Type B pancreatic cell (in vitro differentiated cells): ENCODE results near the gene LGALS1. TPM values are rescaled to one million over a fixed set of nuclear protein-coding genes. Genes with fewer than 3 reads are reported as not detected.

Experiments used
- DNase-seq: peaks from one replicate; pipeline ENCODE4 v3.0.0; 2021; ENCODE audit warnings: mixed read lengths; ENCODE audit not compliant: unreplicated experiment; ENCODE audit errors: extremely low spot score
- H3K27ac Mint-ChIP-seq: 2 replicates; pipeline ENCODE4 v1.8.0; 2021; ENCODE audit warnings: mild to moderate bottlenecking, mixed read lengths
- H3K27me3 Mint-ChIP-seq: 2 replicates; pipeline ENCODE4 v1.8.0; 2021; ENCODE audit warnings: mixed read lengths
- H3K36me3 Mint-ChIP-seq: 2 replicates; pipeline ENCODE4 v1.8.0; 2021; ENCODE audit warnings: mixed read lengths
- H3K4me1 Mint-ChIP-seq: one replicate; pipeline ENCODE4 v1.8.0; 2021; ENCODE audit warnings: mixed read lengths; ENCODE audit not compliant: unreplicated experiment
- H3K4me3 Mint-ChIP-seq: 2 replicates; pipeline ENCODE4 v1.8.0; 2021; ENCODE audit warnings: mild to moderate bottlenecking, mixed read lengths
- H3K9me3 Mint-ChIP-seq: 2 replicates; pipeline ENCODE4 v1.8.0; 2021; ENCODE audit warnings: mixed read lengths
- CTCF ChIP-seq: fragments of 200-600 bp; sonication (generic); conservative IDR thresholded peaks from 2 replicates; pipeline ENCODE4 v1.5.0; 2021; ENCODE audit warnings: antibody characterized with exemption, mild to moderate bottlenecking
- total RNA-seq: library from RNA; stranded (reverse); gene quantifications from 2 replicates; pipeline ENCODE4 v1.2.1, GENCODE V29; 2021; ENCODE audit warnings: low replicate concordance

Gene LGALS1
- total RNA-seq, 1 donor from 2014 or later: 235 TPM

GRCh38 chr22:37669586-37669985 lies 5.8 kb upstream of the LGALS1 start:
- Mint-ChIP-seq H3K27ac (no peak overlapping the region), H3K27me3 (no peaks in the 10 kb centered on the region), H3K4me1 (peaks cover 9% of the 10 kb centered on the region), H3K9me3 (no peaks in the 10 kb centered on the region), H3K36me3 (peaks cover 6% of the 10 kb centered on the region), H3K4me3 (no peak overlapping the region)
- TF ChIP-seq CTCF: no peak
- DNase-seq: no peak

DNA sequence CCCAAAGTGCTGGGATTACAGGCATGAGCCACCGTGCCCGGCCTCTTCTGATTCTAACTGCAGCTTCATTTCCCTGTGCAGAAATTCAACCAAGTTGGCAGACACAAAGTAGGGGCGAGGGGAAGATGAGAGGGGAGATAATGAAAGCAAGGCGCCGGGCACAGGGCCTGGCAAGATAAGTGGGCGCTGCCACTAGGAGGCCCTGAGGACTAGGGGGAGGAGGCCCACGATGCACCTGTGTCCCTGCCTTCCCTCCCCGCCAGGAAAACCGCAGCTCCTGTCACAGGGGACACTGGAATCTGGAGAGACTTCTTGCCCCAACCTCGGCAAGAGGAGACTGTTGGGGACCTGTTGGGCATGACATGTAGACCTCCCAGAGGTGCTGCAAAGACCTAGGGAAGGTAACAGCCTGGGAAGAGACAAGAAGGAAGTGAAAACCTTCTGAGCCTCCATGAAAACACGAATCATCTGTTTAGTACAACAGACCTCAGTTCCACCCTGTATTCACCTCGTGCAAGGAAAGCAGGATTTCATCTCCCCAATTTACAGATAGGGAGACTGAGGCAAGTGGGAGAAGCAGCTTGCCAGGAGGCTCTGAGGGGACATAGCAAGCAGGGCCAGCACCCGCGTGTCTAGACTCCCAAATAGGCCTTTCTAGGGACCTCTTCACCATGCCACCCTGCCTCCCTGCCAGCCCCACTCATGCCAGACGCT lies 3.1 kb upstream of the LGALS1 start:
- peaks cover 14% of the 10 kb centered on the region for H3K4me1 Mint-ChIP-seq
- no peaks in the 10 kb centered on the region for H3K9me3 Mint-ChIP-seq
- peaks cover 3% of the 10 kb centered on the region for H3K36me3 Mint-ChIP-seq
- no peaks in the 10 kb centered on the region for H3K27me3 Mint-ChIP-seq
- H3K4me3 Mint-ChIP-seq: no peak overlapping the region
- DNase-seq: no peak
- TF ChIP-seq CTCF: no peak
- H3K27ac Mint-ChIP-seq: no peak overlapping the region

DNA sequence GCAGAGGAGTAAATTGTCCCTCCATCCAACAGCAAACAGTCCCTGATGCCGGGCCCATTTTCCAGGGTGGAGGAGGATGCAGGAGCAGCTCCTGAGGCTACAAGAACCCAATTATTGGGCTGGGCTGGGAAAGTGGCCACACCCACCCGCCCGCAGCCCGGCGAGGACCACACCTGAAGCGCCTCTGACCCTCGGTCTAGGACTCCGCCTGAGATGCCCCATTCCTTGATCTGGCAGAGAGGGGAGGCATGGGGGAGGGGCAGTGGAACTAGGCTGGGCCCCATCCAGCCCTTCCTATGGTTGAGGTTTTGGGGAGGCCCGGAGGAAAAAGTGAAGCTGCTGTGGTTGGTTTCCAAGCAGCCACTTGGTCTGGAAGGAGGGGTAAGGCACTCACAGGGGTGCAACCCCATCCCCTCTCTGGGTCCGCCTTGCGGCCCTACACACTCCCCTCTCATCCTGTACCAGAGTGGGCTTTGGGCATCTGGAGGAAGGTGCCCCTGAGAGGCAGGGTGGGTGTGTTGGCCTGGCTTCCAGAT lies 2.4 kb upstream of the LGALS1 start:
- H3K36me3 Mint-ChIP-seq: peaks cover 3% of the 10 kb centered on the region
- H3K4me1 Mint-ChIP-seq: peaks cover 9% of the 10 kb centered on the region
- TF ChIP-seq CTCF: no peak
- no peak overlapping the region for H3K4me3 Mint-ChIP-seq
- no peaks in the 10 kb centered on the region for H3K9me3 Mint-ChIP-seq
- H3K27ac Mint-ChIP-seq: no peak overlapping the region
- H3K27me3 Mint-ChIP-seq: no peaks in the 10 kb centered on the region
- no peak for DNase-seq

DNA sequence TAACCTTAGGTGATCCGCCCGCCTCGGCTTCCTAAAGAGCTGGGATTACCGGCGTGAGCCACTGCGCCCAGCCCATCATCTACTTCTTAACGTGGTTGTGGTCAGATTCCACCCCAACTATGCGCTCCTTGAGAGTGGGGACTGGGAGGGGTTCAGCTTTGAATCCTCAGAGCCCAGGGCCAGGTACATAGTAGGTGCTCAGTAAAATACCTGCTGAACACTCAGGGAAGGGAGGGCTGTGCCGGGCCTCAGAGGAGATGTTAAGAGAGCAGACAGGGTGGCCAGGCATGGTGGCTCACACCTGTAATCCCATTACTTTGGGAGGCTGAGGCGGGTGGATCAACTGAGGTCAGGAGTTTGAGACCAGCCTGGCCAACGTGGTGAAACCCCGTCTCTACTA lies 1.2 kb upstream of the LGALS1 start:
- Mint-ChIP-seq H3K27ac (peak overlapping the region; percentile 34), H3K4me1 (peaks cover 8% of the 10 kb centered on the region), H3K27me3 (no peaks in the 10 kb centered on the region), H3K36me3 (peaks cover 3% of the 10 kb centered on the region), H3K4me3 (no peak overlapping the region), H3K9me3 (no peaks in the 10 kb centered on the region)
- no peak for TF ChIP-seq CTCF
- DNase-seq: no peak

DNA sequence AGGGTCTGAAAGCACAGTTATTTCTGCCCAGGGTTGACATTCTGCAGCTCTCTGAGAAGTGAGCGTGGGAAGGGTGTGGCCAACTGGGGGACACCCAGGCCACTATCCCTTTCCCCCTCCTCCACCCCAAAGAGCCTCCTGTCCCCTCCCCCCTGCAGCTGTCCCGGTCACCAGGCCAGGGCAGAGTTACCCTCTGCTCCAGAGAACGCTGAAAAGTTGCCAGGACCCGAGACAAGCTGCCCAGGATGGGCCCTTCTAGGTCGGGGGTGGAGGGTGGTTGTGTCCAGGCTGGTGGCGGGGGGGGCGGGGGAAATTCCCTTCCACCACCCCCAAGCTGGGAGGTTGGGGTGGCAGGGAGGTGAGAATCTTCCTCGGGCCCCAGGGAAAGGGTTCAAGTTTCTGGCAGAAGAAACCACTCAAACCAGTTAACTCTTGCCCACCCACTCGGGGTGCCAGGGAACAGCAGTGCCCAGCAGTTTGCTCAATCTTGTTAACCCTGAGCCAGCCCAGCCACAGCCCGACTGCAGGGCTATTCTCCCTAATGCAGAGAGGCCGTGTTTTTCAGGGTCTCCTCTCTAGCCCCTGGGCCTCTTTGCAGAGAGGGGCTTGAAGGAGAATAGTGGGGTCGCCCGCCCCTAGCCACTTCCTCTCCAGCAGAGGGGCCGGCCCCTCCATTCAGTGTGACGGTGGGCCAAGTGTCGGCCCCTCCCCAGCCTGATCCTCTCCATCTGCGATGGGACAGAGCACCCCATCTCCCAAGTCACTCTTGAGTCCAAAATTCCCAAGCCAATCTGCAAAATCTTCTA lies 697 bp downstream of the LGALS1 start:
- peak overlapping the region; percentile 83 for H3K4me3 Mint-ChIP-seq
- no peaks in the 10 kb centered on the region for H3K9me3 Mint-ChIP-seq
- peak overlapping the region; percentile 55 for H3K27ac Mint-ChIP-seq
- DNase-seq: no peak
- H3K4me1 Mint-ChIP-seq: peaks cover 10% of the 10 kb centered on the region
- TF ChIP-seq CTCF: no peak
- H3K36me3 Mint-ChIP-seq: no peaks in the 10 kb centered on the region
- no peaks in the 10 kb centered on the region for H3K27me3 Mint-ChIP-seq
